Daoy (cell line): Measurements from ENCODE around the gene TKTL1. TPM values are rescaled to one million over a fixed set of nuclear protein-coding genes. Genes with fewer than 3 reads are reported as not detected.

Experiments used
- DNase-seq: peaks from one replicate; pipeline ENCODE4 v3.0.0-alpha.2; 2015; ENCODE audit warnings: low read depth
- total RNA-seq: library from RNA; depleted of rRNA; stranded (reverse); fragments of >200 nt; shearing (Covaris generic); gene quantifications from 2 replicates; pipeline ENCODE4 v1.2.3, GENCODE V29; 2014; rRNA removed

Gene TKTL1
- total RNA-seq, 1 experiment from 2014 or later = 0.06 TPM

- no peak for DNase-seq
Measured at GRCh38 chrX:154376774-154377173, 81.2 kb downstream of the TKTL1 start.

DNA sequence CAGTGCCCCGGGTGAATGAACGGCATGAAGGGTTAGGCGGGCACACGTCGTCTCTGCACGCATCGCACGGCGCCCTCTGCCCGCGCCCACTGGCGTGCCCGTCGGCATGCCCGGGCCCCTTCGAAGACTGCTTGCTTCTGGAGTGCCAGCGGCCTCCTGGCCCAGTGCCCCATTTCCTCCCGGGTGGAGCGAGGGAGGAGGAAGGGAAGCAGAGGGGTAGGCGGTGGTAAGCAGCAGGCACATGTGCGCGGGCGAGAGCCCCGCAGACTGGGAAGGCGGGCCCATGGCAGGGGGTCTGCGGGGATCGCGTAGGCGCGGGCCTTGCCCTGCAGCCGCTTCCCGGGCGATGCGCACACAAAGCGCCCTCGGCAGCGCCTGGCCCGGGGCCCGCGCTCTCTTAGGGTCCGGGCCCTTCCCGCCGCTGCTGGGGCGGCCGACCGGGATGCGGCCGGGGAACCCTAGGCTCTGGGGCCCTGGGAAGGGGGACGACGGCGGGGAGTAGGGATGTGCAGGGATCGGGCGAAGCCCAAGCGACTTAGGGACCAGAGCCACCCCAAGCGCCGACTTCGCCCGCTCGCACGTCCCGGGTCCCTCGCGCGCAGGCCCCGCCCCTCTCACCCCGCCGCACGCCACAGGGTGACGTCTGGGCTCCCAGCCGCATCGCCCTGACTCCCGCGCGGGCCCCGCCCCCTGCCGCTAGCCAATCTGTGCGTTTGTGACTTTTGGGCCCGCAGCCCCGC, 82.6 kb downstream of the TKTL1 start:
- peak; percentile 69 for DNase-seq

DNA sequence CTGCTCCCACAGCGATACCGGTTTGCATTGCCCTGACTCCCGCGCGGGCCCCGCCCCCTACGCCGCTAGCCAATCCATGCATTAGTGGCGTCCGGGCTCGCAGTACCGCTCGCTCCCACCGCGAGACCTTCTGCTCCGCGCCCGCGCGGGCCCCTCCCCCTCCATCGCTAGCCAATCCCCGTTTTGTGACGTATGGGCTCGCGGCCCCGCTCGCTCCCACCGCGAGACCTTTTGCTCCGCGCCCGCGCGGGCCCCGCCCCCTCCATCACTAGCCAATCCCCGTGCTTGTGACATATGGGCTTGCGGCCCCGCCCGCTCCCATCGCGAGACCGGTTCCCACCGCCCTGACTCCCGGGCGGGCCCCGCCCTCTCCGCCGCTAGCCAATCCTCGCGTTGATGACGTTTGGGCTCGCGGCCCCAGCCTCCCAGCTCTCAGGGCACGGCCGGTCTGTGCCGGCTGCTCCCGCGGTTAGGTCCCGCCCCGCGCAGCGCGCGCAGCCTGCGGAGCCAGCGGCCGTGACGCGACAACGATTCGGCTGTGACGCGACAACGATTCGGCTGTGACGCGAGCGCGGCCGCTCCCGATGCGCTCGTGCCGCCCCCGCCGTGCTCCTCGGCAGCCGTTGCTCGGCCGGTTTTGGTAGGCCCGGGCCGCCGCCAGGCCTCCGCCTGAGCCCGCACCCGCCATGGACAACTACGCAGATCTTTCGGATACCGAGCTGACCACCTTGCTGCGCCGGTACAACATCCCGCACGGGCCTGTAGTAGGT, 83.4 kb downstream of the TKTL1 start, which contains the start of gene EMD:
Gene EMD (plus strand): TSS at position 497 of the 770 bp plus-strand sequence. CDS start 190 bp downstream, at position 687.
- DNase-seq = peak; percentile 97

DNA sequence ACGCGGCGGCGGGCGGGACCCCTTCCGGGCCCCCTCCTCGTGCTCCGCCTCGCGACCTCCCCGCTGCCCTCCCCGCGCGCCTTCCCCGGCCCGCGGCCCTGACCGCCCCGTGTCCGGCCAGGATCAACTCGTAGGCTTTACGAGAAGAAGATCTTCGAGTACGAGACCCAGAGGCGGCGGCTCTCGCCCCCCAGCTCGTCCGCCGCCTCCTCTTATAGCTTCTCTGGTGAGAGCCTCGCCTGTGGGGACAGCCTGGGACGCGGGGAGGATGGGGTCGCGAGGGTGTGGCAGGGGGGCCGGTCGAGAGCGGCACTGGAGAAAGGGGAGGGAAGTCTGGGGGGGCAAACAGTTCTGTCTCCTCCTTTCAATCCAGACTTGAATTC, 84.0 kb downstream of the TKTL1 start:
- no peak for DNase-seq

Other genes with a start within 250 kb of the TKTL1 start
- 12.1 and 14.2 TPM in 2 replicates for gene MECP2, start 198.1 kb upstream of the TKTL1 start, total RNA-seq
- gene OPN1LW, start 151.6 kb upstream of the TKTL1 start, total RNA-seq = not detected in 2 replicates
- gene OPN1MW, start 113.2 kb upstream of the TKTL1 start, total RNA-seq = not detected in 2 replicates
- not detected in 2 replicates for gene OPN1MW2, start 76.0 kb upstream of the TKTL1 start, total RNA-seq
- not detected in 2 replicates for gene OPN1MW3, start 38.2 kb upstream of the TKTL1 start, total RNA-seq
- gene TEX28, start 671 bp upstream of the TKTL1 start, total RNA-seq = not detected in 2 replicates
- gene FLNA, start 78.8 kb downstream of the TKTL1 start, total RNA-seq = 721 and 801 TPM in 2 replicates
- 9.0 and 15.1 TPM in 2 replicates for gene EMD, start 83.5 kb downstream of the TKTL1 start, total RNA-seq
- 3,278 and 3,646 TPM in 2 replicates for gene RPL10, start 102.6 kb downstream of the TKTL1 start, total RNA-seq
- 7.2 and 28.4 TPM in 2 replicates for gene DNASE1L1, start 113.5 kb downstream of the TKTL1 start, total RNA-seq
- gene TAFAZZIN, start 115.7 kb downstream of the TKTL1 start, total RNA-seq = 9.0 and 14.9 TPM in 2 replicates
- 26.3 and 30.9 TPM in 2 replicates for gene ATP6AP1, start 132.9 kb downstream of the TKTL1 start, total RNA-seq
- gene GDI1, start 141.4 kb downstream of the TKTL1 start, total RNA-seq = 71.6 and 103 TPM in 2 replicates
- gene FAM50A, start 148.3 kb downstream of the TKTL1 start, total RNA-seq = 32.8 and 44.2 TPM in 2 replicates
- gene PLXNA3, start 162.5 kb downstream of the TKTL1 start, total RNA-seq = 1.5 and 15.6 TPM in 2 replicates
- gene LAGE3, start 183.5 kb downstream of the TKTL1 start, total RNA-seq = 50.7 and 51.3 TPM in 2 replicates
- 36.6 and 54.3 TPM in 2 replicates for gene UBL4A, start 190.8 kb downstream of the TKTL1 start, total RNA-seq
- gene SLC10A3, start 194.8 kb downstream of the TKTL1 start, total RNA-seq = 15.7 and 22.6 TPM in 2 replicates
- gene FAM3A, start 220.4 kb downstream of the TKTL1 start, total RNA-seq = 8.2 and 11.3 TPM in 2 replicates